ENCODE measurements around the gene RNU1-1.
"Not testable (repeated sequence)": the region's sequence is repeated elsewhere in the genome, so short reads cannot be mapped to it uniquely, and the experiment has no call there.

The RNU1-1 gene

DNA sequence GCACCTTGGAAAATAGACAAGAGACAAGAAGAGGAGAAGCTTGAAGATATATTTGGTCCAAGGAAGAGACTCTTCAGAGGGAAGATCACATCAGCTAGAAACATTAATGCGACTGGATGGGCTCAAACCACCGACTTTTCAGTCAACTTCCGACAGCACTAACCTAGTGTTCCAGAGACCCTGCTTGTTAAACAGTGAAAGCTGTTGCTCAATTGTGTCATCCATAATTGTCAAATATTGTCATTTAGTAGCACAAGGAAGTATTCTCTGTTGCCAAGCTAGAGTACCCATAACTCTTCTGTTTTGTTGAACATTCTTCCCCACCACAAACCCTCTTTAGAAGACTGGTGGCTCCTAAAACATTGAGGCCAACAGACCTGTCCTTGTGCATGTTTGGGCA lies 42.9 kb upstream of the RNU1-1 start:
- not testable (repeated sequence) for H2BK12ac ChIP-seq (ENCODE audit: low read length in 2 of 2); H2AK5ac ChIP-seq (ENCODE audit: low read length, severe bottlenecking); H3K9me3 ChIP-seq (ENCODE audit: control insufficient read depth, low read length); H3K4ac ChIP-seq (ENCODE audit: low read depth in 1 of 2, low read length in 2 of 2); H3K79me1 ChIP-seq (replicated peaks; ENCODE audit: low read length, poor library complexity, severe bottlenecking); H2BK5ac ChIP-seq (ENCODE audit: low read depth, low read length, poor library complexity, severe bottlenecking); H3K14ac ChIP-seq (ENCODE audit: low read length in 2 of 2); H2BK15ac ChIP-seq (ENCODE audit: low read depth, poor library complexity, severe bottlenecking); H3K27me3 ChIP-seq (ENCODE audit: control insufficient read depth in 1 of 2, insufficient read depth in 1 of 2, low read length in 2 of 2); H4K8ac ChIP-seq (ENCODE audit: low read length); H3K23ac ChIP-seq (ENCODE audit: low read length in 2 of 2); H3K27ac ChIP-seq (ENCODE audit: low read length, poor library complexity, severe bottlenecking); H3K4me3 ChIP-seq (ENCODE audit: insufficient read depth in 1 of 2, low read depth in 1 of 2, low read length in 2 of 2); H2AFZ ChIP-seq (ENCODE audit: low read depth, low read length); H3K18ac ChIP-seq (ENCODE audit: low read depth in 1 of 2, low read length in 2 of 2); H3K9ac ChIP-seq (ENCODE audit: low read length); H3K4me2 ChIP-seq (ENCODE audit: low read length, poor library complexity, severe bottlenecking); DNase-seq; H3K4me1 ChIP-seq (ENCODE audit: control insufficient read depth, insufficient read depth, low read depth, low read length); H4K91ac ChIP-seq (ENCODE audit: low read length); H2BK120ac ChIP-seq (ENCODE audit: low read depth, low read length); H3K36me3 ChIP-seq (ENCODE audit: control insufficient read depth in 1 of 2, insufficient read depth in 2 of 2, low read depth in 1 of 2, low read length in 2 of 2)
- no CpG with 5 or more reads among the region's 3 CpGs for WGBS

- not testable (repeated sequence) for H3K27ac ChIP-seq (ENCODE audit: low read length, poor library complexity, severe bottlenecking); H4K91ac ChIP-seq (ENCODE audit: low read length); H3K9ac ChIP-seq (ENCODE audit: low read length); H2AFZ ChIP-seq (ENCODE audit: low read depth, low read length); H3K4me3 ChIP-seq (ENCODE audit: insufficient read depth in 1 of 2, low read depth in 1 of 2, low read length in 2 of 2); H3K4ac ChIP-seq (ENCODE audit: low read depth in 1 of 2, low read length in 2 of 2); H3K9me3 ChIP-seq (ENCODE audit: control insufficient read depth, low read length); H2BK12ac ChIP-seq (ENCODE audit: low read length in 2 of 2); H3K4me2 ChIP-seq (ENCODE audit: low read length, poor library complexity, severe bottlenecking); H2BK120ac ChIP-seq (ENCODE audit: low read depth, low read length); H2AK5ac ChIP-seq (ENCODE audit: low read length, severe bottlenecking); H3K18ac ChIP-seq (ENCODE audit: low read depth in 1 of 2, low read length in 2 of 2); H2BK15ac ChIP-seq (ENCODE audit: low read depth, poor library complexity, severe bottlenecking); H4K8ac ChIP-seq (ENCODE audit: low read length); H3K23ac ChIP-seq (ENCODE audit: low read length in 2 of 2); H3K36me3 ChIP-seq (ENCODE audit: control insufficient read depth in 1 of 2, insufficient read depth in 2 of 2, low read depth in 1 of 2, low read length in 2 of 2); H3K27me3 ChIP-seq (ENCODE audit: control insufficient read depth in 1 of 2, insufficient read depth in 1 of 2, low read length in 2 of 2); H3K4me1 ChIP-seq (ENCODE audit: control insufficient read depth, insufficient read depth, low read depth, low read length); DNase-seq; H2BK5ac ChIP-seq (ENCODE audit: low read depth, low read length, poor library complexity, severe bottlenecking); H3K79me1 ChIP-seq (replicated peaks; ENCODE audit: low read length, poor library complexity, severe bottlenecking); H3K14ac ChIP-seq (ENCODE audit: low read length in 2 of 2)
- 100% methylated on average over 4 of the region's 11 CpGs for WGBS
Observed at GRCh38 chr1:16553244-16553643, 39.2 kb upstream of the RNU1-1 start.

GRCh38 chr1:16550212-16550918 lies 36.3 kb upstream of the RNU1-1 start:
- H3K4me2 ChIP-seq (ENCODE audit: low read length, poor library complexity, severe bottlenecking); H2BK15ac ChIP-seq (ENCODE audit: low read depth, poor library complexity, severe bottlenecking); H3K9ac ChIP-seq (ENCODE audit: low read length); H3K4ac ChIP-seq (ENCODE audit: low read depth in 1 of 2, low read length in 2 of 2); H2BK120ac ChIP-seq (ENCODE audit: low read depth, low read length); H4K91ac ChIP-seq (ENCODE audit: low read length); H3K27ac ChIP-seq (ENCODE audit: low read length, poor library complexity, severe bottlenecking); H3K79me1 ChIP-seq (replicated peaks; ENCODE audit: low read length, poor library complexity, severe bottlenecking); H3K4me1 ChIP-seq (ENCODE audit: control insufficient read depth, insufficient read depth, low read depth, low read length); H2AK5ac ChIP-seq (ENCODE audit: low read length, severe bottlenecking); H2BK5ac ChIP-seq (ENCODE audit: low read depth, low read length, poor library complexity, severe bottlenecking); H3K36me3 ChIP-seq (ENCODE audit: control insufficient read depth in 1 of 2, insufficient read depth in 2 of 2, low read depth in 1 of 2, low read length in 2 of 2); H3K9me3 ChIP-seq (ENCODE audit: control insufficient read depth, low read length); H3K4me3 ChIP-seq (ENCODE audit: insufficient read depth in 1 of 2, low read depth in 1 of 2, low read length in 2 of 2); DNase-seq; H3K27me3 ChIP-seq (ENCODE audit: control insufficient read depth in 1 of 2, insufficient read depth in 1 of 2, low read length in 2 of 2); H3K14ac ChIP-seq (ENCODE audit: low read length in 2 of 2); H3K18ac ChIP-seq (ENCODE audit: low read depth in 1 of 2, low read length in 2 of 2); H2AFZ ChIP-seq (ENCODE audit: low read depth, low read length); H3K23ac ChIP-seq (ENCODE audit: low read length in 2 of 2); H2BK12ac ChIP-seq (ENCODE audit: low read length in 2 of 2); H4K8ac ChIP-seq (ENCODE audit: low read length): not testable (repeated sequence)
- 11% methylated on average over 1 of the region's 1 CpG for WGBS

GRCh38 chr1:16549545-16549944 lies 35.5 kb upstream of the RNU1-1 start:
- not testable (repeated sequence) for H3K27me3 ChIP-seq (ENCODE audit: control insufficient read depth in 1 of 2, insufficient read depth in 1 of 2, low read length in 2 of 2); DNase-seq
- 20% methylated on average over 1 of the region's 1 CpG for WGBS

More at GRCh38 chr1:16549545-16549944, 35.5 kb upstream of the RNU1-1 start:
- H3K79me1 ChIP-seq (replicated peaks; ENCODE audit: low read length, poor library complexity, severe bottlenecking); H3K27ac ChIP-seq (ENCODE audit: low read length, poor library complexity, severe bottlenecking); H2BK12ac ChIP-seq (ENCODE audit: low read length in 2 of 2); H2AFZ ChIP-seq (ENCODE audit: low read depth, low read length); H4K91ac ChIP-seq (ENCODE audit: low read length); H2BK5ac ChIP-seq (ENCODE audit: low read depth, low read length, poor library complexity, severe bottlenecking); H3K23ac ChIP-seq (ENCODE audit: low read length in 2 of 2); H3K4ac ChIP-seq (ENCODE audit: low read depth in 1 of 2, low read length in 2 of 2); H3K14ac ChIP-seq (ENCODE audit: low read length in 2 of 2); H3K4me1 ChIP-seq (ENCODE audit: control insufficient read depth, insufficient read depth, low read depth, low read length); H2BK120ac ChIP-seq (ENCODE audit: low read depth, low read length); H2BK15ac ChIP-seq (ENCODE audit: low read depth, poor library complexity, severe bottlenecking); H4K8ac ChIP-seq (ENCODE audit: low read length); H2AK5ac ChIP-seq (ENCODE audit: low read length, severe bottlenecking); H3K4me2 ChIP-seq (ENCODE audit: low read length, poor library complexity, severe bottlenecking); H3K36me3 ChIP-seq (ENCODE audit: control insufficient read depth in 1 of 2, insufficient read depth in 2 of 2, low read depth in 1 of 2, low read length in 2 of 2); H3K4me3 ChIP-seq (ENCODE audit: insufficient read depth in 1 of 2, low read depth in 1 of 2, low read length in 2 of 2); H3K9ac ChIP-seq (ENCODE audit: low read length); H3K18ac ChIP-seq (ENCODE audit: low read depth in 1 of 2, low read length in 2 of 2); H3K9me3 ChIP-seq (ENCODE audit: control insufficient read depth, low read length): not testable (repeated sequence)

Measured in mesenchymal stem cell (in vitro differentiated cells and primary cell).